OCI-LY3 (cell line): ENCODE data around the gene HTRA1.

ENCODE experiments used
- H2AFZ ChIP-seq: fragments of 200-600, 300-600 bp; shearing (Covaris generic); 2 replicates; pipeline ENCODE4 v1.6.0; 2014; ENCODE audit warnings: antibody characterized with exemption, low read depth, low read length
- H3K27ac ChIP-seq: fragments of 200-600, 300-600 bp; sonication (generic); 2 replicates; pipeline ENCODE4 v1.5.1; 2014; ENCODE audit warnings: mild to moderate bottlenecking, low read length, moderate library complexity, mixed read lengths
- H3K27me3 ChIP-seq: fragments of 200-600, 300-600 bp; sonication (generic); 2 replicates; pipeline ENCODE4 v1.6.1; 2014; ENCODE audit warnings: low read depth, low read length, mixed read lengths
- H3K36me3 ChIP-seq: fragments of 200-600, 300-600 bp; sonication (generic); replicated peaks from 2 replicates; pipeline ENCODE3; 2014; ENCODE audit warnings: low read depth, low read length, mixed read lengths
- H3K4me1 ChIP-seq: fragments of 300-600, 200-600 bp; sonication (generic); 2 replicates; pipeline ENCODE4 v1.6.1; 2014; ENCODE audit warnings: low read length, mixed read lengths
- H3K4me2 ChIP-seq: fragments of 200-600, 300-600 bp; sonication (generic); 2 replicates; pipeline ENCODE4 v1.6.1; 2014; ENCODE audit warnings: low read length, mixed read lengths
- H3K4me3 ChIP-seq: fragments of 300-600, 200-600 bp; sonication (generic); 2 replicates; pipeline ENCODE4 v1.5.1; 2014; ENCODE audit warnings: antibody characterized with exemption, mild to moderate bottlenecking, low read length, moderate library complexity
- H3K79me2 ChIP-seq: fragments of 300-600, 200-600 bp; shearing (Covaris generic); 2 replicates; pipeline ENCODE4 v1.6.1; 2014; ENCODE audit warnings: mild to moderate bottlenecking, low read length, mixed read lengths
- H3K9ac ChIP-seq: fragments of 300-600, 200-600 bp; shearing (Covaris generic); 2 replicates; pipeline ENCODE4 v1.6.0; 2014; ENCODE audit warnings: mild to moderate bottlenecking, low read length, moderate library complexity
- H3K9me3 ChIP-seq: fragments of 200-600, 300-600 bp; shearing (Covaris generic); 2 replicates; pipeline ENCODE4 v1.6.1; 2014; ENCODE audit warnings: low read length, mixed read lengths; ENCODE audit not compliant: insufficient read depth
- H4K20me1 ChIP-seq: fragments of 200-600, 300-600 bp; sonication (generic); 2 replicates; pipeline ENCODE4 v1.6.1; 2016; ENCODE audit warnings: low read length, mixed read lengths; ENCODE audit not compliant: insufficient read depth
- EZH2phosphoT487 ChIP-seq: fragments of 200-600 bp; shearing (Covaris generic); IDR thresholded peaks from 2 replicates; pipeline ENCODE4 v1.6.1; 2018; ENCODE audit warnings: antibody characterized with exemption, mixed run types, low read depth
- TF ChIP-seq, protein P1 (sequence below): fragments of 200-600, 300-600 bp; sonication (generic); IDR thresholded peaks from 2 replicates; pipeline ENCODE4 v1.5.1; 2014; ENCODE audit warnings: antibody characterized with exemption, low read length, low read depth

The HTRA1 gene

DNA sequence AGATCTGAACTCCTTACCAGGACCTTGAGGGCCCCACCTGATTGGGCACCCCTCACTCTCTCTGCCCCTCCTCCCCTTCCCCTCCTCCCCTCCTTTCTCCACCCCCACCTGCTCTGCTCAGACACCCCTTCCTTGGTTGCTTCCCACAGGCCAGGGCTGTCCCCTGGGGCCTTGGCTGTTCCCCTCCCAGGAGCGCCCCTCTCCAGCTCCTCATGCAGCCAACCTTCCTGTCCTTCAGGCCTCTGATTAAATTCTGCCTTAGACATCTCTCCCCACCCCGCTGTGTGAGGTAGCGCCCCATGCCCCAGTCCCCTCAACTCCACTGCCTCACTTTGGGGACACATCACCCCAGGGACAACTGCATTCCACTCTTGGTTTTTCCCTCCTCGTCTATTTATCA, 32.4 kb downstream of the HTRA1 start:
- Histone ChIP-seq H3K27ac (no peak overlapping the region), H3K9ac (no peak overlapping the region), H3K9me3 (no peaks in the 10 kb centered on the region), H3K4me3 (no peak overlapping the region), H3K4me2 (no peak overlapping the region), H3K36me3 (no peaks in the 10 kb centered on the region), H3K4me1 (no peaks in the 10 kb centered on the region), H2AFZ (no peak overlapping the region), H3K79me2 (no peaks in the 10 kb centered on the region), H3K27me3 (0 out of 2 replicates have a peak, but pooled peaks cover 4% of the 10 kb centered on the region), H4K20me1 (no peaks in the 10 kb centered on the region)
- no peak for TF ChIP-seq EZH2phosphoT487
- TF ChIP-seq, protein P1, sequence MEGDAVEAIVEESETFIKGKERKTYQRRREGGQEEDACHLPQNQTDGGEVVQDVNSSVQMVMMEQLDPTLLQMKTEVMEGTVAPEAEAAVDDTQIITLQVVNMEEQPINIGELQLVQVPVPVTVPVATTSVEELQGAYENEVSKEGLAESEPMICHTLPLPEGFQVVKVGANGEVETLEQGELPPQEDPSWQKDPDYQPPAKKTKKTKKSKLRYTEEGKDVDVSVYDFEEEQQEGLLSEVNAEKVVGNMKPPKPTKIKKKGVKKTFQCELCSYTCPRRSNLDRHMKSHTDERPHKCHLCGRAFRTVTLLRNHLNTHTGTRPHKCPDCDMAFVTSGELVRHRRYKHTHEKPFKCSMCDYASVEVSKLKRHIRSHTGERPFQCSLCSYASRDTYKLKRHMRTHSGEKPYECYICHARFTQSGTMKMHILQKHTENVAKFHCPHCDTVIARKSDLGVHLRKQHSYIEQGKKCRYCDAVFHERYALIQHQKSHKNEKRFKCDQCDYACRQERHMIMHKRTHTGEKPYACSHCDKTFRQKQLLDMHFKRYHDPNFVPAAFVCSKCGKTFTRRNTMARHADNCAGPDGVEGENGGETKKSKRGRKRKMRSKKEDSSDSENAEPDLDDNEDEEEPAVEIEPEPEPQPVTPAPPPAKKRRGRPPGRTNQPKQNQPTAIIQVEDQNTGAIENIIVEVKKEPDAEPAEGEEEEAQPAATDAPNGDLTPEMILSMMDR, result no peak

DNA sequence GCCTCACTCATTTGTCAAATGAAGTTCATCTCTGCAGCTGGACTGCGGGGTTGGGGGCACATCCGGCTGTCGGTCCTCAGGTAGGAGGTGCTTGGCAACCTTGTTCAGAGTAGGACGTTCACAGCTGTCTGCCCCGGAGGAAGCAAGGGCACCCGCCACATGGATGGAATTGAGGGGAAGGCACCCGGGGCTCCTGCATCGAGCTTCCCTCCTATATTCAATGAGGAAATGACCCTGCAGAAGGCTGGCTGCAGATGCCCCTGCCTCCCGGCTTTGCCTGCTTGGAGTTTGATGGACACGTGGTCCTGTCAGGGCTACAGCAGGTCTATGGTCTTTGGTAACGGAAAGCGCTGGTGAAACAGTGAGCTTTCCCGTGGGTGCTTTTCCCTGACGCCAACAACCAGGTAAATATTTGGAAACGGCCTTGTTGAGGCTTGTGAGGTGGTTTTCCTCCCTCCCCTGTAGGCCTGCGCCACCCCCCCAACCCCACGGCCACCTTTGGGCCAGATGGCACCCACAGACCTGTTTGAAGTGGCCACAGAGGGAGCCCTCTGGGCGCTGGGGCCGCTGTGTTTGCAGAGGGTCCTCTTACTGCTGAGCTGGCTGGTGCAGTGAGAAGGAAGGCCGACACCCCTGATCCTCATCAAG, 32.9 kb downstream of the HTRA1 start:
- no peak overlapping the region for H2AFZ ChIP-seq
- 0 out of 2 replicates have a peak, but pooled peaks cover 4% of the 10 kb centered on the region for H3K27me3 ChIP-seq
- no peaks in the 10 kb centered on the region for H3K4me1 ChIP-seq
- H3K9ac ChIP-seq, result no peak overlapping the region
- H3K4me2 ChIP-seq, result no peak overlapping the region
- no peaks in the 10 kb centered on the region for H4K20me1 ChIP-seq
- no peaks in the 10 kb centered on the region for H3K79me2 ChIP-seq
- no peaks in the 10 kb centered on the region for H3K36me3 ChIP-seq
- no peak overlapping the region for H3K4me3 ChIP-seq
- H3K27ac ChIP-seq, result no peak overlapping the region
- H3K9me3 ChIP-seq, result no peaks in the 10 kb centered on the region
- no peak for TF ChIP-seq EZH2phosphoT487
- TF ChIP-seq, protein P1, result no peak

DNA sequence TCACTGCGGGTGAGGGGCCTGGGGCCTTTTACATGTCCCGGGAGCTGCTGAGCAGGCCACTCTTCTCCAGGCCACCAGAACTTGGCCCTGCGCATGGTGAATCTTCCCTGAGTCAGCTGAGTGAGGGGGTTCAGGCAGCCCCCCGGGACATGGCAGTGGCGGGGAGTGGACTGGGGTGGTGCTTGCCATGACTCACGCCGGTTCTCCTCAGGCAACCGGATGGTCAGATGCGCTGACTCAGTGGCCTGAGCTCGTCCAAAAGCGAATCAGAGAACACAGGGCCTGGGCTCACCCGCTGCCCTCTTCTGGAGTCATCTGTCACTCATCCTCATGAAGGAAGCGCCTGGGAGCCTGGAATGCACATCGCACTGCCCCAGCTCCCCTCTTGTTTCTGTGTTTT, 33.5 kb downstream of the HTRA1 start:
- Histone ChIP-seq H2AFZ (no peak overlapping the region), H3K9ac (no peak overlapping the region), H3K36me3 (no peaks in the 10 kb centered on the region), H4K20me1 (no peaks in the 10 kb centered on the region), H3K79me2 (no peaks in the 10 kb centered on the region), H3K4me2 (no peak overlapping the region), H3K27me3 (0 out of 2 replicates have a peak, but pooled peaks cover 4% of the 10 kb centered on the region), H3K4me1 (no peaks in the 10 kb centered on the region), H3K9me3 (no peaks in the 10 kb centered on the region), H3K27ac (no peak overlapping the region), H3K4me3 (no peak overlapping the region)
- TF ChIP-seq EZH2phosphoT487, result no peak
- TF ChIP-seq, protein P1, result no peak

DNA sequence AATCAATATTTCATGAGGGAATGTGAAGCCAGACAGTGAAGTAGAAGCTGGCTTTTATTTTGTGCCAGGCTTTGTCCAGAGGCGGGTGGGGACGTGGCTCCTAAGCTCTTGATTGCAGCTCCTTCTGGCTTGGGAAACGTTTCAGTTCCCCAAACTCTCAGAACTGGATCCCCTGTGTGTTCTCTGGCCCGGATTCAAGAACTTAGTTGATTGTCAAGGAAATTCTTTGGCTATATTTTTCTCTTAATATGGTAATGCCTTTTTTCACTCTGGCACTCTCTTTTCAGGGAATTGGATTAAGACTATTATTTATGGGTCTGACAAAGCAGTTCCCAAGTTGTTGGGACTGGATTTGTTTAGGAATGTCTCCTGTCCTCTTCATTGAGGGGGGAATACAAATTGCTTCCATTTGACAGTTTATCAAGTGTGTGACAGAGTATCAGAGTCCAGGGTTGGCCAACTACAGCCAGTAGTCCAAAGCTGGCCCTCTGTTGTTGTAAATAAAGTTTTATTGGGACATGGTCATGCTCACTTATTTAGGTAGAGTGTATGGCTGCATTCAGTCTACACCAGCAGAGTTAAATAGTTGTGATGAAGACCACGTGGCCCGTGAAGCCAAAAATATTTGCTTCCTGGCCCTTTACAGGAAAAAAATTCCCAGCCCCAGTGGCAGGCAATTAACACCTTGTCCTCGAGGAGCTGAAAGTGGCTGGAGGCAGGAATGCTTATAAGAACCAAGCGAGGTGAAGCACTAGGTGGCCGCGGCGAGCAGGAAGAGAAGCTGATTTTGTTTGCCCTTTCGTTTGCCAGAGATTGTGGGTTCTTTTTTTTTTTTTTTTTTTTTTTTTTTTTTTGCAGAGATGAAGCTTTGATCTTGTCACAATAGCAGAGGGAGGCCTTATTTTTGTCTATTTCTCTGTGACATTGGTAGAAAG, 34.3 kb downstream of the HTRA1 start:
- Histone ChIP-seq H3K9me3 (no peaks in the 10 kb centered on the region), H3K27ac (no peak overlapping the region), H3K4me2 (no peak overlapping the region), H3K79me2 (no peaks in the 10 kb centered on the region), H2AFZ (no peak overlapping the region), H3K27me3 (0 out of 2 replicates have a peak, but pooled peaks cover 4% of the 10 kb centered on the region), H3K36me3 (no peaks in the 10 kb centered on the region), H4K20me1 (no peaks in the 10 kb centered on the region), H3K4me3 (no peak overlapping the region), H3K4me1 (no peaks in the 10 kb centered on the region), H3K9ac (no peak overlapping the region)
- TF ChIP-seq, protein P1, result no peak
- TF ChIP-seq EZH2phosphoT487, result no peak
